NCI-H345 treated with DMSO at 0.1 percent for 48 hours (cell line): Measurements from ENCODE around the gene AHR.
"Not testable (repeated sequence)": the region's sequence is repeated elsewhere in the genome, so short reads cannot be mapped to it uniquely, and the experiment has no call there.

Source experiments
- DNase-seq: peaks from one replicate; lab custom pipeline; 2025; ENCODE audit not compliant: unreplicated experiment; lab: John Stamatoyannopoulos, UW

Gene AHR

DNA sequence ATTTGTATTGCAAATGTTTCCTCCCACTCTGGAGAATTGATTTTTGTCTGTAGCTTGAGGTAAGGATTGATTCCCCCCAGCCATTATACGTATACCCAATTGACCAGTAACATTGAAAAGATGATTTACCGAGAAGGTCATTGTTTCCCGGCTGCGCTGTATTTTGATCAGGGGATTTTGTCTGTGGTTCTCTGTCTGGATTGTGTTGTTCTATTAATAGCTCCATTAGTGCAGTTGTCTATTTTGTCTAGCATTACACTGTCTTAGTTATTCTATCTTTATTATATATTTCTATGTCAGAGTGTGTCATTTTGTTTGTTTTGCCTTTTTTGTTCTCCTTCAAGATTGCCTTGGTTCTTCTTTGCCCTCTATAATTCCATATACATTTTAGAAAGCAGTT lies 37.7 kb downstream of the AHR start:
- DNase-seq, result no peak

DNA sequence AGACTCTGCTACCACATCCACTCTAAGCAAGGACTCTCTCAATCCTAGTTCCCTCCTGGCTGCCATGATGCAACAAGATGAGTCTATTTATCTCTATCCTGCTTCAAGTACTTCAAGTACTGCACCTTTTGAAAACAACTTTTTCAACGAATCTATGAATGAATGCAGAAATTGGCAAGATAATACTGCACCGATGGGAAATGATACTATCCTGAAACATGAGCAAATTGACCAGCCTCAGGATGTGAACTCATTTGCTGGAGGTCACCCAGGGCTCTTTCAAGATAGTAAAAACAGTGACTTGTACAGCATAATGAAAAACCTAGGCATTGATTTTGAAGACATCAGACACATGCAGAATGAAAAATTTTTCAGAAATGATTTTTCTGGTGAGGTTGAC lies 40.7 kb downstream of the AHR start:
- DNase-seq, result no peak

DNA sequence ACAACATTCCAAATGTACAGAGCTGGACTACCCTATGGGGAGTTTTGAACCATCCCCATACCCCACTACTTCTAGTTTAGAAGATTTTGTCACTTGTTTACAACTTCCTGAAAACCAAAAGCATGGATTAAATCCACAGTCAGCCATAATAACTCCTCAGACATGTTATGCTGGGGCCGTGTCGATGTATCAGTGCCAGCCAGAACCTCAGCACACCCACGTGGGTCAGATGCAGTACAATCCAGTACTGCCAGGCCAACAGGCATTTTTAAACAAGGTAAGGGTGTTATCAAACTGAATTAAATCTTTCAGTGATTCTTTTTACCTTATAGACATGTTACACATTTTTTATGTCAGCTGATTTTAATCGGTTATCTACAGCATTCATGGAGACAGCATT lies 41.5 kb downstream of the AHR start:
- DNase-seq, result no peak

DNA sequence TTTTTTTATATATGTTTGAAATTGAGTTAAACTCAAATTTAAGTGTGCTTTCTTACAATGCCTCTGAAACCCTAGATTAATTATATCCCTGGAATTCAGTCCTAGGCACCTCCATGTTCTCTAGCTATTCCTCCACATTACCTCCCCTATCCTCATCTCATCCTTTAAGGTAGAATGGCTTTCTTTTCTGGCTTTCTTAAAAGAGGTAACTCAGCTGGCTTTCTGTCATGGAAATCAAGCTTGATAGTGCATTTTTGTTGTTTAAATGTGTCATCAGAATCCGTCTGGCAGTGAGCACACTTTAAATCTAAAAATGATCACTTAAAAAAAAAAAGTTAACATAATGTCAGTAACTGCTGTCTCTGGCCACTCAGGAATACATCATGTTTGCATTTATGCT lies 42.2 kb downstream of the AHR start:
- no peak for DNase-seq

DNA sequence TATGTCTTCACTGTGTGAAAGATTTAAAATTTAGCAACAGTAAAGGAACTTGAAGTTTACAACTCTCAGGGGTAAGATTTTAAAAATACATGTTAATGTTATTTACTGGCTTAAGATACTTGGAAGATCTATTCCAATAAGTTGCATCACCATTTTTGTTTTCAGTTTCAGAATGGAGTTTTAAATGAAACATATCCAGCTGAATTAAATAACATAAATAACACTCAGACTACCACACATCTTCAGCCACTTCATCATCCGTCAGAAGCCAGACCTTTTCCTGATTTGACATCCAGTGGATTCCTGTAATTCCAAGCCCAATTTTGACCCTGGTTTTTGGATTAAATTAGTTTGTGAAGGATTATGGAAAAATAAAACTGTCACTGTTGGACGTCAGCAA lies 44.3 kb downstream of the AHR start:
- no peak for DNase-seq

DNA sequence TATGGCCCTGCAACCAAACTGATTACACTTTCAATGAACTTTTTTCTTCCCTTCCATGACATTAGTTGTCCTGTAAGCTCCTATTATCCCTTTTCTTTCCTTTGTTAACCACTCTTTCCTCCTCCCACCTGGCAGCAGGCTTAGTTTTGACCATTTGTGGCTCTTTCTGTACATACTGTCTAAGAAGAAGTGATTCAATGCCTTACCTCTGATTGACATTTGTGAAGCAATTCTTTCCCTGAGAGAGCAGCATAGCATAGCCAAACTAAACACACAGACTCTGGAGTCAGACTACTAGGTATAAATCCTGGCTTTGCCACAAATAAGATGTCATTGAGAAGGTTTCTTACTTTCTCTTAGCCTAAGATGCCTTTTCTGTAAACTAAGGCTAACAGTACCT lies 48.9 kb downstream of the AHR start:
- DNase-seq, result no peak

DNA sequence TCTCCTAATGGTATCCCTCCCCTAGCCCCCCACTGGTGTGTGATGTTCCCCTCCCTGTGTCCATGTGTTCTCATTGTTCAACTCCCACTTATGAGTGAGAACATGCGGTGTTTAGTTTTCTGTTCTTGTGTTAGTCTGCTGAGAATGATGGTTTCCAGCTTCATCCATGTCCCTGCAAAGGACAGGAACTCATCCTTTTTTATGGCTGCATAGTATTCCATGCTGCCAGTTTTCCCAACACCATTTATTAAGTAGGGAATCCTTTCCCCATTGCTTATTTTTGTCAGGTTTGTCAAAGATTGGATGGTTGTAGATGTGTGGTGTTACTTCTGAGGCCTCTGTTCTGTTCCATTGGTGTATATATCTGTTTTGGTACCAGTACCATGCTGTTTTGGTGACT lies 50.5 kb downstream of the AHR start:
- DNase-seq, result not testable (repeated sequence)

DNA sequence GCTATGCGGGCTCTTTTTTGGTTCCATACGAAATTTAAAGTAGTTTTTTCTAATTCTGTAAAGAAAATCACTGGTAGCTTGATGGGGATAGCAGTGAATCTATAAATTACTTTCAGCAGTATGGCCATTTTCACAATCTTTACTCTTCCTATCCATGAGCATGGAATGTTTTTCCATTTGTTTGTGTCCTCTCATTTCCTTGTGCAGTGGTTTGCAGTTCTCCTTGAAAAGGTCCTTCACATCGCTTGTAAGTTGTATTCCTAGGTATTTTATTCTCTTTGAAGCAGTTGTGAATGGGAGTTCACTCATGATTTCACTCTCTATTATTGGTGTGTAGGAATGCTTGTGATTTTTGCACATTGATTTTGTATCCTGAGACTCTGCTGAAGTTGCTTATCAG lies 51.9 kb downstream of the AHR start:
- DNase-seq, result not testable (repeated sequence)

DNA sequence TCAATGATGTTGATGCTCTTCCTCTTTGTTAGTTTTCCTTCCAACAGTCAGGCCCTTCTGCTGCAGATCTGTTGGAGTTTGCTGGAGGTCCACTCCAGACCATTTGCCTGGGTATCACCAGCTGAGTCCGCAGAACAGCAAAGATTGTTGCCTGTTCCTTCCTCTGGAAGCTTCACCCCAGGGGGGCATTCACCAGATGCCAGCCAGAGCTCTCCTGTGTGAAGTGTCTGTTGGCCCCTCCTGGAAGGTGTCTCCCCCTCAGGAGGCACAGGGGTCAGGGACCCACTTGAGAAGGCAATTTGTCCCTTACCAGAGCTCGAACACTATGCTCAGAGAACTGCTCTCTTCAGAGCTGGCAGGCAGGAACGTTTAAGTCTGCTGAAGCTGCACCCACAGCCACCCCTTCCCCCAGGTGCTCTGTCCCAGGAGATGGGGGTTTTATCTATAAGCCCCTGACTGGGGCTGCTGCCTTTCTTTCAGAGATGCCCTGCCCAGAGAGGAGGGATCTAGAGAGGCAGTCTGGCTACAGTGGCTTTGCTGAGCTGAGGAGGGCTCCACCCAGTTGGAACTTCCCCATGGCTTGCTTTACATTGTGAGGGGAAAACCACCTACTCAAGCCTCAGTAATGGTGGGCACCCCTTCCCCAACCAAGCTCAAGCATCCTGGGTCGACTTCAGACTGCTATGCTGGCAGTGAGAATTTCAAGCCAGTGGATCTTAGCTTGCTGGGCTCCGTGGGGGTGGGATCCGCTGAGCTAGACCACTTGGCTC lies 55.4 kb downstream of the AHR start:
- not testable (repeated sequence) for DNase-seq

DNA sequence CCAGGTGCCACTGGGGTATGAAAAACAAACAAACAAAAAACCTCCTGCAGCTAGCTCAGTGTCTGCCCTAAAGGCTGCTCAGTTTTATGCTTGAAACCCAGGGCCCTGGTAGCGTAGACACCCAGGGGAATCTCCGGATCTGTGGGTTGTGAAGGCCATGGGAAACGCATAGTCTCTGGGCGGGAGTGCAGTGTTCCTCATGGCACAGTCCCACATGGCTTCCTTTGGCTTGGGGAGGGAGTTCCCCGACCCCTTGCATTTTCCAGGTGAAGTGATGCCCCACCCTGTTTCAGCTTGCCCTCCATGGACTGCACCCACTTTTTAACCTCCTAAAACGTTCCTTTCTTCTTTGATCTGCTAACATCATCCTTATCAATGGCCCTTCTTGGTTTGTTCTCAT lies 56.0 kb downstream of the AHR start:
- no peak for DNase-seq

DNA sequence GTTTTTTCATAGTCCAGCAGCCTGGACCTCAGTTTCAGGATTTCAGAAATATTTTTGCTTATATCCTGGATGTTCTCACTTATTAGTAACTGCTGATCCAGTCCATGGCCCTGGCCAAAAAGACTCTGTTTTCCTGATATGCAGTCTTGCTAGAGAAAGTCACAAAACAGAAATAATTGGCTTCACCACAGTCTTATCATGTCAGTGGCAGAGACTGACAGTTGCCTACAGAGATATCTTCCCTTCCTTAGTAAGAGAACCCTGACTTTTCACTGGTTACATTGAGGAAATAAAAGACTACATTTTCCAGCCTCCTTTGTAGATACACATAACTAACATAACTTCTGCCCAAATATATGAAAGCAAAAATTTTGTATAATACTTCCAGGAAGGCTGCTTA lies 56.6 kb downstream of the AHR start:
- DNase-seq, result no peak

DNA sequence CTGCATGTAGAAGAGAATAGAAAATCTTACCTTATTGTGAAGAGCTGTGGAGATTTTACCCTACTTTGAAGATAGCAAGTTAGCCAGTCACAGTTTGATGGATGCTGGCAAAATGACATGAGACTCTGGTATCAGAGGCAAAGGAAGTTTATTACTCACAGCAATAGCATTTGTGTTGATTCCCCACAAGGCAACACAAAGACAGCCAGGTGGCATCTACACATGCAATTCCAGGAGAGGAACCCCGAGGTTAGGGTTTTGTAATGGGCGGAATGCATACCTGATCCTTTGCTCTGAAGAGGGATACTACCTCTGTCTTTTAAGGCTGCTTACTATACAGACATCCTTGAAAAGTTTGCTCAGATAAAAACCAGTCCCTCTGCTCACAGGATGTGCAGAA lies 59.5 kb downstream of the AHR start:
- no peak for DNase-seq

DNA sequence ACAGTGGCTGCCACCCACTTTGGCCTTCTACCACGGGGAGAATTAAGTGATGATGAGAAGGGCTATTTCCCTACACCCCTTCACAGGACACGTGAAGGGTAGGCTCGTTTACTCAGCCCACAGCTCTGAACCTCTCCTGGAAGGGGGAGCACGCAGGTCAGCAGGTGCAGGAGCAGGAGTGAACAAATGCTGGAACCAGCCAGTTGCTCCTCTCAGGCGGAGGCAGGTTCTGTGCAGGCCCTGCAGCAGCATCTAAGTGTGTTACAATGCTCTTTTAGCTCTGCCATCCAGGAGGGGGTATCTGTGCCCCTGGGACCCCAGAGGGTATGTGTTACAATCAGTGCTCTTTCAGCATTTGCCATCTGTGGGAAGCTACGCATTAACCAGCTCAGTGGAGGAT lies 61.2 kb downstream of the AHR start:
- DNase-seq, result no peak

DNA sequence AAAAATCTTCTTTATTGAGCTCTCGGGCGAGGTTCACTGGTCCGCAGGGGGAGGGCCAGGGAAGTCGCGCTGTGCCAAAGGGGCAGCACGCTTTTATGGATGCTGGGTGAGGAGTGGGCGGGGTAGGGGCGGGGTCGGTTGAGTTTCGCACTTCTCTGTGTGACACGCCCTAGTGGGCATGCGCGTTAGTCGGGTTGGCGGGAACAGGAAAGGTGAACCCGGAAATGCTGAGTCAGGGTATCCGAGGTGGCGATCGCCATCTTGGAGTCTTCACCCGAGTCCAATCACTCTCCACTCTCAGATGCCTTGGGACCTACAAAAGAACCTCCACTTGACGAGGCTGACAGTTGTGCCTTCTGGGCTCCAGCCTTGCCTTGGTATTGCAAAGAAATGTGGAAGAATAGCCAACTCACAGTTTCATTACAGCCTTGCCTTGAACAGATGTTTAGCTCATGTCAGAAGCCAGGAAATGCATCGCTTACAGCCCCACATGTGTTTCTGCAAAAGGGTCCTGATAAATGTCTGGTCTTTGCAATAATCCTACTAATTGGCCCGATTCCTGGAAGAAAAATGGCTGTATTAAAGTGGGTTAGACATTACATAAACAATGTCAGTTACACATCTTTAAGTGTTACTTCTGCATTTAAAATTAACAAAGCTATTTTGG lies 64.1 kb downstream of the AHR start:
- DNase-seq, result no peak

DNA sequence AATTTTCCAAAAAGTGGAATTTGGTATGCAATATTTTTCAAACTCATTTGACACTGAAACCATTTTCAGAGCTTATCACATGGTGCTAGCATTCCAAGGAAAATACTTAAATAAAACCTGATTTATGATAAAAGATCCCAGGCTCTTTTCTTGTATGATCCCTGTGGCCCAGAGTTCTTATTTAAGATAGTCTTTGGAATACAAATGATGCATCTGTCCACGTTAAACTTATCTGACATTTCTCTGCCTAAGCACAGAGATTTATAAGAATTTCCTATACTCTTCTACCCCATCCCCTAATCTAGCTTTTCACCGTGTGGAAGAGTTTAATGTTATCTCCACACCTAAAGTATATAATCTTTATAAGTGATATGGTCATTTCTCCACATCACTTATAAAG lies 66.2 kb downstream of the AHR start:
- no peak for DNase-seq

DNA sequence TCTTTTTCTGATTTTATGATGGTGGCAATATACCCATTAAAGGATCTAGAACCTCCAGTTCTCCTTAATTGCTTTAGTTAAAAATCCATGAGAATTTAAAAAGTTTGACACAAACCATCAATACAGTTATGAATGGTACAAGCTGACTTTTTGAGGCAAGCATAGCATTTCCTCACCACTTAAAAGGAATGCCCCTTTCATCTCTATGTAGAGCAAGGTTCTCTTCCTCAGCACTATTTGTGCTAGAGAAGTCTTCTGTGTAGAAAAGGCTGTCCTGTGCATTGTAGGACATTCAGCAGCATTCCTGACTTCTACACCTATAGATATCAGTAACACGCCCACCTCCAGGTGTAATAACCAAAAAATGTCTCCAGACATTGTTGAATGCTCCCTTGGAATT lies 67.3 kb downstream of the AHR start:
- DNase-seq, result no peak

DNA sequence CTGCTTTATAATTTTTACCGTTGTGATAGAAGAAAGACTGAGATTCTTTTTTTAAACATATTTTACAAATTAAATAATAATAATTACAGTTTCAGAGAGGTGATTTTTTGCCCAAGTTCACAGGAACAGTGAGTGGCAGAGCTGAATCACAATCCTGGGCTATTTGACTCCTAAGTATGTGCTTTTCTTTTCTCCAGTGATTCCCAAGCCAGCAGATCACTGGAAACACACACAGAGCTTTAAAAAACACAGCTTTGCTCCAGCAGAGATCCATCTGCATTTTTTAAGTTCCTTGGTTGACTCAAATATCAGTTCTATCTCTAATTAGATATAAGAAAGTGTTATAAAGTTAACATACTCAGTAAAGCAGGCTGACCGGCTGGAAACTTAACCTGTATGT lies 69.0 kb downstream of the AHR start:
- no peak for DNase-seq

DNA sequence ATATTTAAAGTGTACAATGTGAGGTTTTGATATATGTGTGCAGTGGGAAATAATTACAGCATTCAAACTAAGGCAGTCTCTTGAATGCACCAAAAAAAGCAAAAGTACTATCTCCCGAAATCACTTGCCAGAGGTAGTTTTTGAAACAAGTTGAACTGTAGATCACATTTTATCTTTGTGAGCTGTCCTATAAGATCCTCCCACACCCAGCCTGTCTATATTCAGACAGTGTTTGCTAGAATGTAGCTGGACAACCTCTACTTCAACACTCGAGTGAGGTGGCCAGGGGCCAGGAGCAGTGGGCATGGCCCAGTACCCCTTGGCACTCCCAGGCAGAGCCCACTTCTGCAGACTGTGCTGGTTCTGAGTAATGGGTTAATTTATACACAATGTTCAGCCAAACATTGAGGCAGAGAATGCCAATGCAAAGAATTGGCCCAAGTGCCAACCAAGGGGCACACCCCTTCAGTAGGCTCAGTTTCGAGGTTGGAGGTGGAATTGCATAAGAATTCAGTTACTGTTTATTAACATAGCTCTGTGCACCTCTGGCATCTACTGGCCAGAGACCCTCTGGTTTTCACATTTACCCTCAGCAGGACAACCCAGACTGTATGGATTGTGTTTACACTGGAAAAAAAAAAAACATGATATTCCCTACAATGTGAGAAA lies 70.5 kb downstream of the AHR start:
- no peak for DNase-seq

DNA sequence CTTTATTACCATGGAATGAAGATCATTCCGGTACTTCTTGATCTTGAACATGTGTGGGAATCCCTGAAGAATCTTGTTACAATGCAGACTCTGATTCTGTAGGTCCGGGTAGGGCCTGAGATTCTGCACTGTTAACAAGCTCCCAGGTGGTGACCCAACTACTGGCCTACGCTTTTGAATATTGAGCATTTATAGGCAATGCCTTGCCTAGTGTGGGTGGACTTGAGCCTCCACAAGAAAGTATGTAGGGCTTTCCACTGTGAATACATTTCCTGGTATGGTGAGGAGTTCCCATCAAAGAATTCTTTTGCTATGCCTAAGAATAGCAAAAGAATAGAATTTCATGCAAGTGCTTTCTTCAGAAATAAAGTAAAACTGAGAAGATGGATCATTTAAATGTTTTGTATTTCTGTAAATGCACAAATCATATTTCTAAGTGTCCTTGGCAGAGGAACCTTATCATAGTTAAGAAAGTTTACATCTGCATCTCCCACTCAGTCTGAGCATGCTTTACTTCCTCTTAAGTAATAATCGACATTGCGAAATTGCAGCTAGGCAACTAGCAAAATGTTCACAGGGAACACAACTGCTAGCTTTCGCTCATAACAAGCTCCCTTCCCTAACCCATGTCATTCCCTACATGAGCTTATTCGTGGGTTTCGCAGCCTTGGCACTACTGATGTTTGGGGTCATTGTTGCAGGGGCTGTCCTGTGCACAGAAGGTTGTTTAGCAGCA lies 71.4 kb downstream of the AHR start:
- no peak for DNase-seq

DNA sequence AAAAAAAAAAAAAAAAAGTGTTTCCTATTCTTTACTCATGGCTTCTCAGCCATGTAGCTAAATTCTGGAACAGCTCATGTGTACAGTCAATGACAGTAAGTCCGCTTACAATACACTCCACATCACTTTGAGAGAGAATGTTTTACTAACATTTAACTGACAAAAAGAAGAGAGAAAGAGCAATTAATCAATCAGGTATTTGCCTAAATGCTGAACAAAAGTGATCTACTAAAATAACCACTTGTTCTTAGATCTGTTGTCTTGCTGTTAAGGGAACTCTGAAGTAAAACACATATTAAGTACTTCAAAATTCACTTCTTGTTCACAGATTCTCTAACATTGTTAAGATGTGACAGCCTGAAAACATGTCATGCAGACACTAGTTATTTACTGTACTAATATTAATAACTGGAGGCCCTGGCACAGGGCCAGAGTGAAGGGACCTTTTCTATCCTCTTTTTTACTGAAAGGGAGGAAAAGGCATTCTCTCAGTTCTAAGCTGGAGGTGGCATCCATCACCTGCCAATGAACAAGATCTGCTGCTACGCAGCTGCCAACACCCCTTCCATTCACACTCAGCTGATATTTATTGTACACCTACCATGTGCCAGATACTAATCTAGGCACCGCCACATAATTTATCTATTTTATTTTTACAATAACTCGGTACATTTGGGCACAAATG lies 72.6 kb downstream of the AHR start:
- DNase-seq, result no peak
